CD4-positive, alpha-beta T cell treated with Interleukin-2 at 100 ng/mL for 4 hours (primary cell): ENCODE measurements around the gene ZNF778.
"Not testable (repeated sequence)": the region's sequence is repeated elsewhere in the genome, so short reads cannot be mapped to it uniquely, and the experiment has no call there.

Experiments used
- DNase-seq: peaks from one replicate; pipeline ENCODE4 v3.0.0-alpha.2; 2020; ENCODE audit warnings: low spot score

ZNF778 gene

DNA sequence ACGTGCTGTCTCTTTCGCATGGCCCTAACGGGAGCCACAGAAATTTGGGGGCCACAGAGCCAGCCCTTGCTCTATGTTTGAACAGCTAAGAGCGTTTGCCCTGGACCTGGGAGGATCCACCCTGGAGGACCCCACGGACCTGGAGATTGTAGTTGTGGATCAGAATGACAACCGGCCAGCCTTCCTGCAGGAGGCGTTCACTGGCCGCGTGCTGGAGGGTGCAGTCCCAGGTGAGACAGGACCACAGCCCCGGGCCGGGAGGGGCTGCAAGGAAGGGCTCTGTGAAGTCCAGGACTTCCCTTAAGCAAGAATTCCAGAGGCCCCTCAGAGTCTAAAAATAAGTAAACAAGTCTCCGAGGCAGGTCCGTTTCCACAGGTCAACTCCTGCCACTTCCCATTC lies 34.0 kb upstream of the ZNF778 start:
- no peak for DNase-seq

DNA sequence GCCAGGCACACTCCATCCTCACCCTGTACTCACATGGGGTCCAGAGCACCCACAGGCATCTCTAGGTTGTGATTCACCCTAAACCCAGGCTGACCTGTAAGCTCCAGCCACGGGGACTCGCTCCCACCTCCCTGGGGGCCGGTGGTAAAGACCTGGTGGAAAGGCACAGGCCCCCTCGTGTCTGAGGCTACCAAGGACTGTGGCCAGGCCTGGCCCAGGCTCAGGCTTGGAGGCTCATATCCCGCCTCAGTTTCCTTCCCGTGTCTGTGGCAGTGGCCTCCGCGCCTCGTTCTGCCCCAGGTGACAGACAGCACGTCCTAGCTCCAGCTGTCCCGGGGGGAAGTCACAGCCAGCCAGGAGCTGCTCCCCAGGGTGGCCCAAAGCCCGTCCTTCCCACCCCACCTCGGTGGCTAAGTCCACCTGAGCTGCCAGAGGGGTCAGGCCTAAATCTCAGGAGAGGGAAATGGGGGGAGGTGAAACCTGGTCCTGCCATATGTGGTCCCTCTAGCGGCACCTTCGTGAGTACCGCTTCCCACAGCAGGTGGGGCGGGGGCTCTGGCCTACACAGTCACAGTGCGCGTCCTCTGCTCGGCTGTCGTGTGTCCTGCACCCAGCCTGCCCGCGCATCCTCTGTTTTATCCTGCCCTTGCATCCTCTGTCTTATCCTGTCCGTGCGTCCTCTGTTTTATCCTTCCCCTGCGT lies 33.4 kb upstream of the ZNF778 start:
- DNase-seq = no peak

DNA sequence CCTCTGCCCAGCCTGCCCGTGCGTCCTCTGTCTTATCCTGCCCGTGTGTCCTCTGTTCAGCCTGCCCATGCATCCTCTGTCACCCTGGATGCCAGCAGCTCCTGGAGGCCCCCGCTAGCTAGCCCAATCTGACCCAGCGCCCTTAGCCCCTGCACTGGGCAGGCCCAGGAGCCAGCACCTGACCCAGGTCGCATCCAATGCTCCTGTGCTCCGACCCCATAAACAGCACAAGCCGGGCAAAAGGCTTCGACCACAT lies 32.9 kb upstream of the ZNF778 start:
- no peak for DNase-seq

DNA sequence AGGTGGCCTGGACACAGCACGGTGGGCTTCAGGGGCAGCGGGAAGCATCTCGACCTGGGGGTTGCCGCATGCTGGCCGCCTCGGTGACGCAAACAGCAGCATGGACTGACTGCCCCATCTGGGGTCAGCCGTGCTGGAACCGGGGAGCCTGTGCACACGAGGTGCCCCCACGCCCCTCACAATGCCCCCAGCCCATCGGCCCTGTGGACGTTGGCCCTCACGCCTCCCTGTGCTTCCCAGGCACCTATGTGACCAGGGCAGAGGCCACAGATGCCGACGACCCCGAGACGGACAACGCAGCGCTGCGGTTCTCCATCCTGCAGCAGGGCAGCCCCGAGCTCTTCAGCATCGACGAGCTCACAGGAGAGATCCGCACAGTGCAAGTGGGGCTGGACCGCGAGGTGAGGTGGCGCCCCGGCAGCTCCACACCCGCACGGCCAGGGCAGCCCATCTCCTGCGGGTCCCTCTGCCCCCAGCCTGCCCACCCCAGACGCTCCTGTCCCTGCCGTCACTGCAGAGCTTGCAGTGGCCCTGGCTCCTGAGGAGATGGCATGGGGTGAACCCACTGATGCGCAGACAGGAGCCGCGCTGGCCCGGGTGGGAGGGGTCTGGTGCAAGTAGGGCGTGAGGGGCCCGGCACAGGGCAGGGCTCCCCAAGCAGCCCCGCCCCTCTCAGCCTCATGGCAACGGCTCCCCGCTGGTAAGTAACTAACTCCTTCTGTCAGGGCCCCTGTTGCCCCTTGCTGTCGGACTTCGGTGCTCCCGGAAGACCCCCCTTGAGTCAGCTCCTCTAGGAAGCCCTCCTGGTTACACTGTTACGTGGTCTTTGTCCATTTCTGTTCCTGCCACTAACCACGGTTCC lies 32.3 kb upstream of the ZNF778 start:
- DNase-seq = no peak

DNA sequence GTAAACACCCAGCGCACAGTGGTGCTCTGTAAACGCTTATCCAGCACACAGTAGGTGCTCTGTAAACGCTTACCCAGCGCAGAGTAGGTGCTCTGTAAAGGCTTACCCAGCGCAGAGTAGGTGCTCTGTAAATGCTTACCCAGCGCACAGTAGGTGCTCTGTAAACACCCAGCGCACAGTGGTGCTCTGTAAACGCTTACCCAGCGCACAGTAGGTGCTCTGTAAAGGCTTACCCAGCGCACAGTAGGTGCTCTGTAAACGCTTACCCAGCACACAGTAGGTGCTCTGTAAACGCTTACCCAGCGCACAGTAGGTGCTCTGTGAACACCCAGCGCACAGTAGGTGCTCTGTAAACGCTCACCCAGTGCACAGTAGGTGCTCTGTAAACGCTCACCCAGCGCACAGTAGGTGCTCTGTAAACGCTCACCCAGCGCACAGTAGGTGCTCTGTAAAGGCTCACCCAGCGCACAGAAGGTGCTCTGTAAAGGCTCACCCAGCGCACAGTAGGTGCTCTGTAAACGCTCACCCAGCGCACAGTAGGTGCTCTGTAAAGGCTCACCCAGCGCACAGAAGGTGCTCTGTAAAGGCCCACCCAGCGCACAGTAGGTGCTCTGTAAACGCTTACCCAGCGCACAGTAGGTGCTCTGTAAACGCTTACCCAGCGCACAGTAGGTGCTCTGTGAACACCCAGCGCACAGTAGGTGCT lies 31.5 kb upstream of the ZNF778 start:
- DNase-seq = not testable (repeated sequence)

DNA sequence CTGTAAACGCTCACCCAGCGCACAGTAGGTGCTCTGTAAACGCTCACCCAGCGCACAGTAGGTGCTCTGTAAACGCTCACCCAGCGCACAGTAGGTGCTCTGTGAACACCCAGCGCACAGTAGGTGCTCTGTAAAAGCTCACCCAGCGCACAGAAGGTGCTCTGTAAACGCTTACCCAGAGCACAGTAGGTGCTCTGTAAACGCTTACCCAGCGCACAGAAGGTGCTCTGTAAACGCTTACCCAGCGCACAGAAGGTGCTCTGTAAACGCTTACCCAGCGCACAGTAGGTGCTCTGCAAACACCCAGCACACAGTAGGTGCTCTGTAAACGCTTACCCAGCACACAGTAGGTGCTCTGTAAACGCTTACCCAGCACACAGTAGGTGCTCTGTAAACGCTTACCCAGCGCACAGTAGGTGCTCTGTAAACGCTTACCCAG lies 30.9 kb upstream of the ZNF778 start:
- not testable (repeated sequence) for DNase-seq

DNA sequence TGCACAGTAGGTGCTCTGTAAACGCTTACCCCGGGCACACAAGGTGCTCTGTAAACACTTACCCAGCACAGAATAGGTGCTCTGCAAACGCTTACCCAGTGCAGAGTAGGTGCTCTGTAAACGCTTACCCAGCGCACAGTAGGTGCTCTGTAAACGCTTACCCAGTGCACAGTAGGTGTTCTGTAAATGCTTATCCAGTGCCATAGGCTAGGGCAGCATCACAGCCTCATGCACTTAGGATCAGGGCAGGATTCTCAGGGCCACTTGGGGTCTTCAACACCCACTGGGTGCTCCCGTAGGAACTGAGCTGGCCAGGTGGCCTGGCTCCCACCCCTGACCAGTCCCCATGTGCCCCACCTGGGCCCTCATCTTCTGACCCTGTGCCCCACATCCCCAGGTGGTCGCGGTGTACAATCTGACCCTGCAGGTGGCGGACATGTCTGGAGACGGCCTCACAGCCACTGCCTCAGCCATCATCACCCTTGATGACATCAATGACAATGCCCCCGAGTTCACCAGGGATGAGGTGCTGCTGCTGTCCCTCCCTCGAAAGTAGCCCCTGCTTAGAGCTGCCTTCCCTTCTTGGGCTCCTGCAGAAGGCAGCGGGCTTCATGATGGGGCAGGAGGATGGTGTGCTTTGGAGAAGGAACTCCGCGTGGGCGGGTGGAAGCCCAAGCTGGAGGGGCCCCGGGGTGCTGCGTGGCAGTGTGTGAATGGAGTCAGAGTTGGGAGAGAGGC lies 30.3 kb upstream of the ZNF778 start:
- DNase-seq = peak; percentile 14

DNA sequence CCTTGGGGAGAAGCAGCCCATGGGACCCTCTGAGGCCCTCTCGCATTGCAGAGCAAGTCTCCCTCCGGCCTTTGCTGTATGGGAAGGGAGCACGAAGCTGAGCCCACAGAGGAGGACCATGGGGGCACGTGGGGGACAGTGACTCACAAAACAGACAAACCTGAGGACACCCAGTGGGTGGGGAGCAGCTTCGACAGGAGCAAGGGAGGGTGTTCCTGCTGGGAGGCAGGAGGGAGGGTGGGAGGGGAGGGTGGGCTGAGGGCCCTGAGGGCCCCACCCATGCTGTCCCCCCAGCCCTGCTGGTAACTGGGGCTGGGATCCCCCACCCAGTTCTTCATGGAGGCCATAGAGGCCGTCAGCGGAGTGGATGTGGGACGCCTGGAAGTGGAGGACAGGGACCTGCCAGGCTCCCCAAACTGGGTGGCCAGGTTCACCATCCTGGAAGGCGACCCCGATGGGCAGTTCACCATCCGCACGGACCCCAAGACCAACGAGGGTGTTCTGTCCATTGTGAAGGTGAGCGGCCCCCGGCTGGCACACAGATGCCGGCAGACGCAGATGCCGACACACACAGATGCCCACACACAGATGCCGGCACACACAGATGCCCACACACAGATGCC lies 29.6 kb upstream of the ZNF778 start:
- DNase-seq = no peak

DNA sequence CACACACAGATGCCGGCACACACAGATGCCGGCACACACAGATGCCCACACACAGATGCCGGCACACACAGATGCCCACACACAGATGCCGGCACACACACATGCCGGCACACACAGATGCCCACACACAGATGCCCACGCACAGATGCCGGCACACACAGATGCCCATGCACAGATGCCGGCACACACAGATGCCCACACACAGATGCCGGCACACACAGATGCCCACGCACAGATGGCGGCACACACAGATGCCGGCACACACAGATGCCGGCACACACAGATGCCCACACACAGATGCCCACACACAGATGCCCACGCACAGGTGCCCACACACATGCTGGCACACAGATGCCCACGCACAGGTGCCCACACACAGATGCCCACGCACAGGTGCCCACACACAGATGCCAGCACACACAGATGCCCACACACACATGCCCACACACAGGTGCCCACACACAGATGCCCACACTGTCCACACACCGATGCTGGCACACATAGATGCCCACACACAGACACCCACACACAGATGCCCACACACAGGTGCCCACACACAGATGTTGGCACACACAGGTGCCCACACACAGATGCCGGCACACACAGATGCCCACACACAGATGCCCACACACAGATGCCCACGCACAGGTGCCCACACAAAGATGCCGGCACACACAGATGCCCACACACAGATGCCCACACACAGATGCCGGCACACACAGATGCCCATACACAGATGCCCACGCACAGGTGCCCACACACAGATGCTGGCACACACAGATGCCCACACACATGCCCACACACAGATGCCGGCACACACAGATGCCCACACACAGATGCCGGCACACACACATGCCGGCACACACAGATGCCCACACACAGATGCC lies 28.8 kb upstream of the ZNF778 start:
- DNase-seq = not testable (repeated sequence)

DNA sequence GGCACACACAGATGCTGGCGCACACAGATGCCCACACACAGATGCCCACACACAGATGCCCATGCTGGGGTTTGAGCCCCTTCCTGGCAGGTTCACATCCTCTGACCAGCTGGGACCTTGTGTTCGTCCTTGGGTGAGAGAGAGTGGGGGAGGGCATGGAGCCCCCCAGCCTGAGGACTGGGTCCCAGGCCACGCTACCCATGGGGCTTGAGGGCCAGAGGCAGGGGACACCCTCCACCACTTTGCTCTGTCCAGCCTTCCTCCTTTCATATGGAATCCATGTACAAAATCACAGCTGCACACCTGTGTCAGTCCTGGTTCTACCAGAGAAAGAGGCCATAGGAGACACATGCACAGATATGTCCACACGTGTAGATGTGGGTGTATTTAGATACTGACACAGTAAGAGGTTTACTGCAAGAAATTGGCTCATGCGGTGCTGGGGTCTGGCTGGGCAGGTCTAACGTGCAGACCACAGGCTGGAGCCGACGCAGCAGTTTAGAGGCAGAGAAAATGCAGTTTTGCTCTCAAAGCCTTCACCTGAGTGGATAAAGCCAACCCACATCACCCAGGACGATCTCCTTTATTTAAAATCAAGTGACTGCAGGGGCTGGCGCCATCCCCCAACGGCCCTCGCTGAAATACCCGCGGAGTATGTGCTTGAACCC lies 28.0 kb upstream of the ZNF778 start:
- DNase-seq = no peak

DNA sequence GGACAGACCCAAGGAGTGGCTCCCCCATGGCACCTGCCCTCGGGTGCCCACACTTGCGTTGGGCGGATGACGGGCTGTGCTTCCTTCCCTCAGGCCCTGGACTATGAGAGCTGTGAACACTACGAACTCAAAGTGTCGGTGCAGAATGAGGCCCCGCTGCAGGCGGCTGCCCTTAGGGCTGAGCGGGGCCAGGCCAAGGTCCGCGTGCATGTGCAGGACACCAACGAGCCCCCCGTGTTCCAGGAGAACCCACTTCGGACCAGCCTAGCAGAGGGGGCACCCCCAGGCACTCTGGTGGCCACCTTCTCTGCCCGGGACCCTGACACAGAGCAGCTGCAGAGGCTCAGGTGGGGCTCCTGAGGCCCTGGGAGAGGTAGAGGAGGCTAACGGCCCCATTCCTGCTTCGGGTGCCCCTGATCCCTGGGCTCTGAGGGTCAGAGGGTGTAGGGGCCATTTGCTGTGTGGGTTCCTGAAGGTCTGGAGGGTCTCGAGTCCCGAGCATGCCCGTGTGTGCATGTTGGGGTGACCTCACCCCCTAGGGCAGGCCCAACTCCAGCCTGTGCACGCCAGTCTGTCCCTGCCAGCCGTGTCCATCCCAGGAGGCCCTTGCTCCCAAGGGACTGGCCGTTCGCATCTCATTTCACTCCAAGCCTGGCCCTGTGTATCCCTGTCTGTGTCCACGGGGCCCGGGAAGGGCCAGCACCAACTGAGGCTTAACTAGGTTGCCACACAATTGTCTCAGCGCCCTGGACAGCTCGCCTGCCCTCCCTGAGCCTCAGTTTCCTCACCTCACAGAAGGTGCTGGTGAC lies 27.1 kb upstream of the ZNF778 start:
- no peak for DNase-seq

DNA sequence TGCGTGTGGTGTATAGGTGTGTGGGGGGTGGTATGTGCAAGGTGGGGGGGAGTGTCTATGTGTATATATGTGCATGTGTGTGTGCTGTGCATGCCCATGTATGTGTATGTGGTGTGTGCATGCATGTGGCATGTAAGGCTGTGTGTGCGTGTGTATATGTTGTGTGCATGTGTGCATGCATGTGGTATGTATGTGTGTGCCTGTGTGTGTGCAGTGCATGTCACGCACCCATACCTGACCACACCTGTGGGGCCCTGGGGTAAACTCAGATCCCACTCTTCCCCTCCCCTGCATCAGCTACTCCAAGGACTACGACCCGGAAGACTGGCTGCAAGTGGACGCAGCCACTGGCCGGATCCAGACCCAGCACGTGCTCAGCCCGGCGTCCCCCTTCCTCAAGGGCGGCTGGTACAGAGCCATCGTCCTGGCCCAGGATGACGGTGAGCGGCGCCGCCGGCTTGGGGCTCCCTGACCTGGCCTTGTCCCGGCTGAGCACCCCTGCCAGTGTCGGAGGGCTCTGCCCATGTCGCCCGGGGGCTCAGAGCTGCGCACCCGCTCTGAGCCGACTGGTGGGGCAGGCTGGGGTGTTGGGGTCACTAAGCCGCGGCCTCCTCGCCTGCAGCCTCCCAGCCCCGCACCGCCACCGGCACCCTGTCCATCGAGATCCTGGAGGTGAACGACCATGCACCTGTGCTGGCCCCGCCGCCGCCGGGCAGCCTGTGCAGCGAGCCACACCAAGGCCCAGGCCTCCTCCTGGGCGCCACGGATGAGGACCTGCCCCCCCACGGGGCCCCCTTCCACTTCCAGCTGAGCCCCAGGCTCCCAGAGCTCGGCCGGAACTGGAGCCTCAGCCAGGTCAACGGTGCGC lies 26.2 kb upstream of the ZNF778 start:
- no peak for DNase-seq

DNA sequence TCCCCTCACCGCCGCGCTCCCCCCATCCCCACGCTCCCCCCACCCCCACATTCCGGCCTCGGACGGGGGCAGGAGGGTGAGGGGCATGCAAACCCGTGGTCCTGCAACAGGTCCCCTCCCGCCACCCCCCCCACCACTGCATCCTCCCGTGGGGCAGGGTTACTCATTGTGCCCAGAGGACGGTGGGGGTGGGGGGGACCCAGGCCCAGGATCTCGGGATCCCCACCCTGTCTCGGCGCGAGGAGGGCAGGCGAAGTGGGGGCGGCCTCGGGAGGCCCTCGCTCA lies 25.7 kb upstream of the ZNF778 start:
- no peak for DNase-seq

DNA sequence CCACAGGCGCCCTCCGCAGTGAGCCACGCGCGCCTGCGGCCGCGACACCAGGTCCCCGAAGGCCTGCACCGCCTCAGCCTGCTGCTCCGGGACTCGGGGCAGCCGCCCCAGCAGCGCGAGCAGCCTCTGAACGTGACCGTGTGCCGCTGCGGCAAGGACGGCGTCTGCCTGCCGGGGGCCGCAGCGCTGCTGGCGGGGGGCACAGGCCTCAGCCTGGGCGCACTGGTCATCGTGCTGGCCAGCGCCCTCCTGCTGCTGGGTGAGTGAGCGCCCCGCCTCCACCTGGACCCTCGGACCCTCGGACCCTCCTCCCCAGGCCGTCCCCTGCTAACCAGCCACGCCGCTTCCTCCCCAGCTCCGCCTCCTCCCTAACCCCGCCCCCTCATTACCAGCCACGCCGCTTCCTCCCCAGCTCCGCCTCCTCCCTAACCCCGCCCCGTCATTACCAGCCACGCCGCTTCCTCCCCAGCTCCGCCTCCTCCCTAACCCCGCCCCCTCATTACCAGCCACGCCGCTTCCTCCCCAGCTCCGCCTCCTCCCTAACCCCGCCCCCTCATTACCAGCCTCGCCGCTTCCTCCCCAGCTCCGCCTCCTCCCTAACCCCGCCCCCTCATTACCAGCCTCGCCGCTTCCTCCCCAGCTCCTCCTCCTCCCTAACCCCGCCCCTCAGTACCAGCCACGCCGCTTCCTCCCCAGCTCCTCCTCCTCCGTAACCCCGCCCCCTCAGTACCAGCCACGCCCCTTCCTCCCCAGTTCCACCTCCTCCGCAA lies 25.1 kb upstream of the ZNF778 start:
- peak; percentile 70 for DNase-seq

DNA sequence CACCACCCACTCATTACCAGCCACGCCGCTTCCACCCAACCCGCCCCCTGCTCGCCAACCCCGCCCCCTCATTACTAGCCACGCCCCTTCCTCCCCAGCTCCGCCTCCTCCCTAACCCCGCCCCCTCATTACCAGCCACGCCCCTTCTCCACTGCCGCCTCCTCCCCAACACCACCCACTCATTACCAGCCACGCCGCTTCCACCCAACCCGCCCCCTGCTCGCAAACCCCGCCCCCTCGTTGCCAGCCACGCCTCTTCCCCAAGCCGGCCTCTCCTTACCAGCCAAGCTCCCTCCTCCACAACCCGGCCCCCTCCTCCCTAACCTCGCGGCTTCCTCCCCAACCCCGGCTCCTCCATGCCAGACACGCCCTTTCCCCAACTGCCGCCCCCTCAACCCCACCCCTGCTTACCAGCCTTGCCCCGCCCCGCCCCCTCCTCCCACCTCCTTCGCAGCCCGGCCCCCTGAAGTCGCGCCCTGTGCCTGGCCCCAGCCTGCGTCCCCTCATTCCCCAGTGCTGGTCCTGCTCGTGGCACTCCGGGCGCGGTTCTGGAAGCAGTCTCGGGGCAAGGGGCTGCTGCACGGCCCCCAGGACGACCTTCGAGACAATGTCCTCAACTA lies 24.4 kb upstream of the ZNF778 start:
- DNase-seq = peak; percentile 43

DNA sequence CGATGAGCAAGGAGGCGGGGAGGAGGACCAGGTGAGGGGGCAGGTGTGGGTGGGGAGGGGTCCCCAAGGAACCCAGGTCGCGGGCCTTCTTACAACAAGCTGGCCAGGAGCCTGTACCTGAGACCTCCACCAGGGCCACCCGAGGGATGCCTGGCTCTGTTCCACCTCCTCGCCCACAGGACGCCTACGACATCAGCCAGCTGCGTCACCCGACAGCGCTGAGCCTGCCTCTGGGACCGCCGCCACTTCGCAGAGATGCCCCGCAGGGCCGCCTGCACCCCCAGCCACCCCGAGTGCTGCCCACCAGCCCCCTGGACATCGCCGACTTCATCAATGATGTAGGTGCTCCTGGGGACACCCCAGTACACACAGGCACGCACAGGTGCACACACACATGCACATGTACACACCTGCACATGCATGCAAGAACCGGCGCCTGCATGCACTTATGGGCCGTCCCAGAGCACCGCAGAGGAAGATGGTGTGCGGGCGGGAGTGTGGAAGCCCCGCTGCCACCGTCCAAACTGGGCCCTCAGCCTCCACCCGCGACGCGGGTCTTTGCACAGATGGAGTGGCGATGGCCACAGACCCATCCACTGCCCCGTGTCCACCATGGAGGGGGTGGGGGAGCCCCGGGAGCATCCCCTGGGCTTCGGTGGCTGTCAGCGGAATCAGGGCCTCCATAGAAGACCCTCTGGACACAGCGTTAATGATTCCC lies 23.8 kb upstream of the ZNF778 start:
- no peak for DNase-seq
